ENCODE data around the gene TYW3.

DNA sequence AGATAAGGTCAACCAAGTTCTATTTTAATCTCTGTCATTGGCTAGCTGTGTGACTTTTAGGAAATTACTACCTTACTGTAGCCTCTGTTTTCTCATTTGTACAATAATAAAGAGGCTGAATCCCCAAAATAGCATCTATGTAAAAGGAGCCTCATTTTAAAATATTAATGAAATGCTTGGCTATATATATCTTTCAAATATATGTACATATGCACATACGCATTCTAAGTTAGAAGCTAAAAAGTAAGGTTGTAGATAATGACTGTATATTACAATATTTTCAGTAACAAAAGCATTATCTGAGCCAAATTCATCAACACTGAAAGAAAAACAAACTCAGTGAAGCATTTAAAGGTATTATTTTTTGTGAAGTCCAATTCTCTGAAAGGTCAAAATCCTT, 44.6 kb downstream of the TYW3 start:
- no peak for TF ChIP-seq EZH2 (IDR thresholded peaks at IDR 0.05; ENCODE audit: borderline replicate concordance, low read length)
- no peak for TF ChIP-seq CTCF (IDR thresholded peaks at IDR 0.05; ENCODE audit: low read length)

Measured in OCI-LY1 (cell line).